Ramos (cell line): ENCODE measurements around the gene FDPS.

Experiments used
- in situ Hi-C: fragments of 300-500 bp; cut with MboI; formaldehyde crosslinking; loops from one replicate; pipeline ENCODE4 v1.14.3; 2022; ENCODE audit warnings: low sequenced_read_pairs; ENCODE audit not compliant: unreplicated experiment

The FDPS gene

GRCh38 chr1:155308493-155309422 lies at the start of gene FDPS:
TSS of gene FDPS (plus strand) at chr1:155308866. CDS start at chr1:155309790, 924 bp downstream.
- in situ Hi-C loops = no loop called here

GRCh38 chr1:155260276-155260675 lies 48.4 kb upstream of the FDPS start:
- in situ Hi-C loops = no loop called here

GRCh38 chr1:155261493-155261851 lies 47.2 kb upstream of the FDPS start:
- in situ Hi-C loops = no loop called here

- in situ Hi-C loops = no loop called here
Observed at GRCh38 chr1:155261852-155262673, 46.6 kb upstream of the FDPS start, which contains the start of gene SCAMP3. TSS of gene SCAMP3 (minus strand) at chr1:155262360. CDS start at chr1:155262151, 209 bp downstream.

GRCh38 chr1:155263067-155263466 lies 45.6 kb upstream of the FDPS start:
- in situ Hi-C loops = no loop called here

- in situ Hi-C loops = no loop called here
Observed at GRCh38 chr1:155266553-155266952, 42.1 kb upstream of the FDPS start.

- in situ Hi-C loops = no loop called here
Observed at GRCh38 chr1:155267373-155267772, 41.3 kb upstream of the FDPS start.

GRCh38 chr1:155268630-155269029 lies 40.0 kb upstream of the FDPS start:
- in situ Hi-C loops = no loop called here

GRCh38 chr1:155269381-155269780 lies 39.3 kb upstream of the FDPS start:
- in situ Hi-C loops = no loop called here

- in situ Hi-C loops = no loop called here
Observed at GRCh38 chr1:155272466-155273342, 36.0 kb upstream of the FDPS start.

- in situ Hi-C loops = no loop called here
Observed at GRCh38 chr1:155273343-155274245, 35.1 kb upstream of the FDPS start, which contains the start of gene CLK2. TSS of gene CLK2 (minus strand) at chr1:155273504. CDS start at chr1:155270977, 2,527 bp downstream.

- in situ Hi-C loops = no loop called here
Observed at GRCh38 chr1:155277070-155277901, 31.4 kb upstream of the FDPS start, which contains the start of gene HCN3. TSS of gene HCN3 (plus strand) at chr1:155277463. CDS start at chr1:155277591, 128 bp downstream.

GRCh38 chr1:155277902-155278688 lies 30.6 kb upstream of the FDPS start:
- in situ Hi-C loops = no loop called here

- in situ Hi-C loops = no loop called here
Observed at GRCh38 chr1:155278689-155279160, 29.9 kb upstream of the FDPS start.

GRCh38 chr1:155279268-155279667 lies 29.4 kb upstream of the FDPS start:
- in situ Hi-C loops = no loop called here

- in situ Hi-C loops = no loop called here
Observed at GRCh38 chr1:155282488-155283091, 26.1 kb upstream of the FDPS start.

GRCh38 chr1:155284476-155284875 lies 24.2 kb upstream of the FDPS start:
- in situ Hi-C loops = no loop called here
